Skeletal muscle satellite cell (primary cell): ENCODE data around the gene SDK1.

Experiments
- H3K27me3 ChIP-seq: 2 replicates; pipeline ENCODE4 v1.7.0; 2013; ENCODE audit warnings: low read length; ENCODE audit not compliant: control insufficient read depth, insufficient read depth
- H3K36me3 ChIP-seq: 2 replicates; pipeline ENCODE4 v1.7.0; 2013; ENCODE audit warnings: mild to moderate bottlenecking, control low read depth, low read length; ENCODE audit not compliant: insufficient read depth
- H3K4me1 ChIP-seq: 2 replicates; pipeline ENCODE4 v1.7.0; 2013; ENCODE audit warnings: low read length; ENCODE audit not compliant: control insufficient read depth, insufficient read depth
- H3K4me2 ChIP-seq: 2 replicates; pipeline ENCODE4 v1.7.0; 2013; ENCODE audit warnings: mild to moderate bottlenecking, low read length
- H3K4me3 ChIP-seq: 2 replicates; pipeline ENCODE4 v1.7.0; 2013; ENCODE audit warnings: low read length
- H3K9ac ChIP-seq: 2 replicates; pipeline ENCODE4 v1.7.0; 2013; ENCODE audit warnings: mild to moderate bottlenecking, low read depth, low read length, moderate library complexity
- H3K9me3 ChIP-seq: replicated peaks from 2 replicates; pipeline ENCODE4 v1.7.0; 2013; ENCODE audit warnings: mild to moderate bottlenecking, control low read depth, low read length

The SDK1 gene

GRCh38 chr7:4240042-4240441, 939.0 kb downstream of the SDK1 start:
- H3K4me2 ChIP-seq: no peak overlapping the region
- H3K9ac ChIP-seq: no peak overlapping the region
- no peaks in the 10 kb centered on the region for H3K4me1 ChIP-seq
- no peaks in the 10 kb centered on the region for H3K9me3 ChIP-seq
- no peaks in the 10 kb centered on the region for H3K36me3 ChIP-seq
- no peak overlapping the region for H3K4me3 ChIP-seq
- no peaks in the 10 kb centered on the region for H3K27me3 ChIP-seq

GRCh38 chr7:4240520-4241303, 939.7 kb downstream of the SDK1 start:
- Histone ChIP-seq H3K36me3 (no peaks in the 10 kb centered on the region), H3K4me3 (no peak overlapping the region), H3K9me3 (no peaks in the 10 kb centered on the region), H3K4me1 (no peaks in the 10 kb centered on the region), H3K9ac (no peak overlapping the region), H3K4me2 (no peak overlapping the region), H3K27me3 (no peaks in the 10 kb centered on the region)

- H3K9ac ChIP-seq: no peak overlapping the region
- H3K9me3 ChIP-seq: no peaks in the 10 kb centered on the region
- no peaks in the 10 kb centered on the region for H3K36me3 ChIP-seq
- H3K4me2 ChIP-seq: no peak overlapping the region
- H3K4me1 ChIP-seq: no peaks in the 10 kb centered on the region
- no peaks in the 10 kb centered on the region for H3K27me3 ChIP-seq
- no peak overlapping the region for H3K4me3 ChIP-seq
Measured at GRCh38 chr7:4241304-4241612, 940.2 kb downstream of the SDK1 start.

GRCh38 chr7:4241791-4242190, 940.7 kb downstream of the SDK1 start:
- Histone ChIP-seq H3K9ac (no peak overlapping the region), H3K36me3 (no peaks in the 10 kb centered on the region), H3K9me3 (no peaks in the 10 kb centered on the region), H3K27me3 (no peaks in the 10 kb centered on the region), H3K4me2 (no peak overlapping the region), H3K4me1 (no peaks in the 10 kb centered on the region), H3K4me3 (no peak overlapping the region)

- Histone ChIP-seq H3K9ac (no peak overlapping the region), H3K4me3 (no peak overlapping the region)
Measured at GRCh38 chr7:4242706-4243105, 941.7 kb downstream of the SDK1 start.

GRCh38 chr7:4244041-4244440, 943.0 kb downstream of the SDK1 start:
- no peaks in the 10 kb centered on the region for H3K36me3 ChIP-seq
- H3K4me1 ChIP-seq: no peaks in the 10 kb centered on the region
- H3K27me3 ChIP-seq: no peaks in the 10 kb centered on the region
- no peaks in the 10 kb centered on the region for H3K9me3 ChIP-seq
- H3K4me2 ChIP-seq: no peak overlapping the region
- H3K4me3 ChIP-seq: no peak overlapping the region
- no peak overlapping the region for H3K9ac ChIP-seq

More at GRCh38 chr7:4242706-4243105, 941.7 kb downstream of the SDK1 start:
- no peaks in the 10 kb centered on the region for H3K9me3 ChIP-seq
- no peaks in the 10 kb centered on the region for H3K27me3 ChIP-seq
- H3K4me2 ChIP-seq: no peak overlapping the region
- no peaks in the 10 kb centered on the region for H3K36me3 ChIP-seq
- no peaks in the 10 kb centered on the region for H3K4me1 ChIP-seq

- Histone ChIP-seq H3K4me3 (no peak overlapping the region), H3K9ac (no peak overlapping the region), H3K27me3 (no peaks in the 10 kb centered on the region), H3K4me2 (no peak overlapping the region), H3K4me1 (no peaks in the 10 kb centered on the region), H3K36me3 (no peaks in the 10 kb centered on the region), H3K9me3 (no peaks in the 10 kb centered on the region)
Measured at GRCh38 chr7:4244635-4245034, 943.6 kb downstream of the SDK1 start.

- no peaks in the 10 kb centered on the region for H3K27me3 ChIP-seq
- no peaks in the 10 kb centered on the region for H3K4me1 ChIP-seq
- H3K36me3 ChIP-seq: no peaks in the 10 kb centered on the region
- no peak overlapping the region for H3K4me2 ChIP-seq
- H3K9me3 ChIP-seq: no peaks in the 10 kb centered on the region
- no peak overlapping the region for H3K4me3 ChIP-seq
- no peak overlapping the region for H3K9ac ChIP-seq
Measured at GRCh38 chr7:4245135-4245865, 944.2 kb downstream of the SDK1 start.

GRCh38 chr7:4245866-4246470, 944.9 kb downstream of the SDK1 start:
- no peak overlapping the region for H3K4me3 ChIP-seq
- H3K4me2 ChIP-seq: no peak overlapping the region
- no peak overlapping the region for H3K9ac ChIP-seq
- no peaks in the 10 kb centered on the region for H3K9me3 ChIP-seq
- H3K27me3 ChIP-seq: no peaks in the 10 kb centered on the region
- H3K4me1 ChIP-seq: no peaks in the 10 kb centered on the region
- no peaks in the 10 kb centered on the region for H3K36me3 ChIP-seq

- H3K36me3 ChIP-seq: no peaks in the 10 kb centered on the region
- H3K9ac ChIP-seq: no peak overlapping the region
- H3K4me3 ChIP-seq: no peak overlapping the region
- H3K4me2 ChIP-seq: no peak overlapping the region
- H3K27me3 ChIP-seq: no peaks in the 10 kb centered on the region
- no peaks in the 10 kb centered on the region for H3K9me3 ChIP-seq
- no peaks in the 10 kb centered on the region for H3K4me1 ChIP-seq
Measured at GRCh38 chr7:4246536-4246935, 945.5 kb downstream of the SDK1 start.

- Histone ChIP-seq H3K4me1 (no peaks in the 10 kb centered on the region), H3K27me3 (no peaks in the 10 kb centered on the region), H3K36me3 (no peaks in the 10 kb centered on the region), H3K9ac (no peak overlapping the region), H3K9me3 (no peaks in the 10 kb centered on the region), H3K4me3 (no peak overlapping the region), H3K4me2 (no peak overlapping the region)
Measured at GRCh38 chr7:4247106-4247876, 946.2 kb downstream of the SDK1 start.
